H1 (cell line): ENCODE measurements around the gene RNF152. TPM values are rescaled to one million over a fixed set of nuclear protein-coding genes. Genes with fewer than 3 reads are reported as not detected.

Source experiments
- CTCF ChIA-PET: fragments of 300-600 bp; sonication (Branson Sonifier 250); formaldehyde crosslinking; loops from one replicate; lab custom pipeline; 2021; ENCODE audit not compliant: partially characterized antibody; lab: Charles Lee
- POLR2A ChIA-PET: fragments of 300-600 bp; sonication (Branson Sonifier 250); formaldehyde crosslinking; loops from one replicate; lab custom pipeline; 2021; ENCODE audit warnings: inconsistent platforms; ENCODE audit not compliant: partially characterized antibody; lab: Charles Lee
- DNase-seq, 2 experiments: peaks; one replicate each; pipeline versions ENCODE4 v3.0.0 to v3.0.0-alpha.2; 2010 to 2022; ENCODE audit warnings: low spot score in 2 of 2, low read depth in 1 of 2, mixed read lengths in 1 of 2
- FAIRE-seq: peaks from 2 replicates; lab custom pipeline; 2011; peaks lifted over from hg19 to GRCh38; lab: Jason Lieb, UNC
- H2AFZ ChIP-seq: 2 replicates; pipeline ENCODE4 v1.8.1; 2012; ENCODE audit warnings: low read length, inconsistent platforms
- H2AK5ac ChIP-seq: 2 replicates; pipeline ENCODE4 v1.6.1; 2013; ENCODE audit warnings: low read depth, low read length
- H2BK120ac ChIP-seq: replicated peaks from 2 replicates; pipeline ENCODE3; 2013; ENCODE audit warnings: low read depth, low read length, inconsistent platforms
- H2BK12ac ChIP-seq: 2 replicates; pipeline ENCODE4 v1.6.1; 2013; ENCODE audit warnings: low read depth, low read length
- H2BK15ac ChIP-seq: 2 replicates; pipeline ENCODE4 v1.6.1; 2013; ENCODE audit warnings: low read length
- H2BK20ac ChIP-seq: 2 replicates; pipeline ENCODE4 v1.6.1; 2013; ENCODE audit warnings: low read length
- H2BK5ac ChIP-seq: 2 replicates; pipeline ENCODE4 v1.6.1; 2013; ENCODE audit warnings: low read depth, low read length
- H3K14ac ChIP-seq: 2 replicates; pipeline ENCODE4 v1.6.1; 2013; ENCODE audit warnings: inconsistent platforms; ENCODE audit not compliant: insufficient read length
- H3K18ac ChIP-seq: 2 replicates; pipeline ENCODE4 v1.6.1; 2013; ENCODE audit warnings: low read length; ENCODE audit errors: extremely low read depth
- H3K23ac ChIP-seq: 2 replicates; pipeline ENCODE4 v1.6.1; 2013; ENCODE audit warnings: inconsistent platforms; ENCODE audit not compliant: insufficient read length
- H3K23me2 ChIP-seq: 2 replicates; pipeline ENCODE4 v1.6.1; 2013; ENCODE audit warnings: low read depth, low read length
- H3K27ac ChIP-seq: 2 replicates; pipeline ENCODE4 v1.6.1; 2011; ENCODE audit warnings: low read depth, low read length, inconsistent platforms
- H3K27me3 ChIP-seq, 4 experiments: replicated peaks in 1 of 4; 1 replicate in 1 of 4; 2 replicates in 3 of 4; pipeline versions ENCODE4 v1.6.1 to v1.8.1; 2011 to 2013; ENCODE audit warnings: low read length in 3 of 4, mild to moderate bottlenecking in 3 of 4, inconsistent platforms in 2 of 4, mixed read lengths in 2 of 4, moderate library complexity in 1 of 4; ENCODE audit not compliant: control insufficient read depth in 3 of 4, insufficient read depth in 3 of 4; ENCODE audit errors: extremely low read depth in 1 of 4
- H3K36me3 ChIP-seq, 4 experiments: 2 replicates each; pipeline versions ENCODE4 v1.6.1 to v1.8.1; 2011 to 2013; ENCODE audit warnings: mild to moderate bottlenecking in 4 of 4, low read length in 3 of 4, moderate library complexity in 2 of 4, control low read depth in 1 of 4, inconsistent platforms in 1 of 4; ENCODE audit not compliant: insufficient read depth in 4 of 4, control insufficient read depth in 2 of 4
- H3K4ac ChIP-seq: replicated peaks from 2 replicates; pipeline ENCODE3; 2013; ENCODE audit warnings: low read length, low read depth, mixed read lengths, inconsistent platforms; ENCODE audit not compliant: insufficient read length
- H3K4me1 ChIP-seq, 4 experiments: replicated peaks in 1 of 4; 1 replicate in 1 of 4; 2 replicates in 3 of 4; pipeline versions ENCODE4 v1.6.1 to v1.8.1; 2011 to 2013; ENCODE audit warnings: low read length in 3 of 4, inconsistent platforms in 2 of 4, mixed read lengths in 1 of 4; ENCODE audit not compliant: insufficient read depth in 4 of 4, control insufficient read depth in 3 of 4
- H3K4me2 ChIP-seq, 2 experiments: 2 replicates each; pipeline versions ENCODE4 v1.6.1 to v1.8.1; 2011 to 2013; ENCODE audit warnings: low read depth in 2 of 2, low read length in 2 of 2, control low read depth in 1 of 2, inconsistent platforms in 1 of 2, mild to moderate bottlenecking in 1 of 2; ENCODE audit not compliant: insufficient read depth in 1 of 2
- H3K4me3 ChIP-seq, 4 experiments: fragments of 200-600, 300-600 bp in 1 of 4; sonication (generic), shearing (Covaris generic), sonication (Bioruptor Twin) in 1 of 4; 2 replicates each; pipeline versions ENCODE4 v1.5.1 to v1.8.1; 2011 to 2016; ENCODE audit warnings: low read length in 4 of 4, low read depth in 3 of 4, control low read depth in 2 of 4, inconsistent platforms in 2 of 4, mild to moderate bottlenecking in 2 of 4, mixed read lengths in 1 of 4, moderate library complexity in 1 of 4; ENCODE audit not compliant: insufficient read depth in 2 of 4; ENCODE audit errors: extremely low read depth in 1 of 4
- H3K56ac ChIP-seq: replicated peaks from 2 replicates; pipeline ENCODE3; 2013; ENCODE audit warnings: low read depth, mild to moderate bottlenecking, mixed read lengths, low read length, inconsistent platforms; ENCODE audit not compliant: insufficient read length
- H3K79me1 ChIP-seq: 2 replicates; pipeline ENCODE4 v1.6.1; 2013; ENCODE audit warnings: low read depth, low read length, control low read depth
- H3K79me2 ChIP-seq, 2 experiments: 2 replicates each; pipeline versions ENCODE4 v1.6.1 to v1.8.1; 2012 to 2013; ENCODE audit warnings: low read length in 2 of 2, mild to moderate bottlenecking in 2 of 2, inconsistent platforms in 1 of 2; ENCODE audit not compliant: insufficient read depth in 2 of 2, control insufficient read depth in 1 of 2
- H3K9ac ChIP-seq, 4 experiments: replicated peaks in 1 of 4; 1 replicate in 1 of 4; 2 replicates in 3 of 4; pipeline versions ENCODE4 v1.6.1 to v1.8.1; 2011 to 2013; ENCODE audit warnings: low read depth in 3 of 4, low read length in 3 of 4, control low read depth in 2 of 4, mild to moderate bottlenecking in 2 of 4, moderate library complexity in 2 of 4, inconsistent platforms in 1 of 4; ENCODE audit errors: extremely low read depth in 1 of 4
- H3K9me3 ChIP-seq, 2 experiments: 2 replicates each; pipeline versions ENCODE4 v1.6.1 to v1.8.1; 2012 to 2013; ENCODE audit warnings: mild to moderate bottlenecking in 2 of 2, moderate library complexity in 2 of 2, control low read depth in 1 of 2, inconsistent platforms in 1 of 2, low read depth in 1 of 2, low read length in 1 of 2, mixed read lengths in 1 of 2; ENCODE audit not compliant: insufficient read depth in 2 of 2
- H4K20me1 ChIP-seq, 2 experiments: replicated peaks in 1 of 2; 2 replicates each; pipeline versions ENCODE3 to v1.8.1; 2011 to 2013; ENCODE audit warnings: inconsistent platforms in 2 of 2, low read length in 2 of 2, mild to moderate bottlenecking in 1 of 2; ENCODE audit not compliant: insufficient read depth in 2 of 2, control insufficient read depth in 1 of 2
- H4K5ac ChIP-seq: 2 replicates; pipeline ENCODE4 v1.6.1; 2013; ENCODE audit warnings: low read length, low read depth, mixed read lengths, inconsistent platforms; ENCODE audit not compliant: insufficient read length
- H4K8ac ChIP-seq: 2 replicates; pipeline ENCODE4 v1.8.0; 2013; ENCODE audit warnings: mild to moderate bottlenecking, moderate library complexity, low read length, inconsistent platforms; ENCODE audit not compliant: insufficient read depth; ENCODE audit errors: extremely low read depth
- H4K91ac ChIP-seq: replicated peaks from 2 replicates; pipeline ENCODE3; 2013; ENCODE audit warnings: low read length, mixed read lengths, inconsistent platforms; ENCODE audit not compliant: insufficient read length
- ASH2L ChIP-seq: fragments of 200-600, 300-600 bp; sonication (generic); IDR thresholded peaks from one replicate; pipeline ENCODE4 v1.7.1; 2017; ENCODE audit warnings: low read length
- ATF2 ChIP-seq: IDR thresholded peaks from 2 replicates; pipeline ENCODE4 v1.6.1; 2012; ENCODE audit warnings: low read length, inconsistent platforms
- CBX8 ChIP-seq: fragments of 300-800, 300-1000 bp; sonication (generic); IDR thresholded peaks from 2 replicates; pipeline ENCODE4 v1.7.1; 2016; ENCODE audit warnings: low read depth, low read length, borderline replicate concordance
- CEBPB ChIP-seq: IDR thresholded peaks from 2 replicates; pipeline ENCODE4 v1.6.1; 2012; ENCODE audit warnings: low read depth, low read length
- KDM5A ChIP-seq: fragments of 200-600 bp; IDR thresholded peaks from 2 replicates; pipeline ENCODE4 v1.7.1; 2012; ENCODE audit warnings: mild to moderate bottlenecking, low read length, inconsistent platforms, mixed read lengths
- MAFK ChIP-seq: IDR thresholded peaks from 2 replicates; pipeline ENCODE4 v1.6.1; 2012; ENCODE audit warnings: low read depth, mild to moderate bottlenecking, improper control_type of control experiment, low read length
- POLR2A ChIP-seq, 2 experiments: IDR thresholded peaks; 1 replicate in 1 of 2; 2 replicates in 1 of 2; pipeline ENCODE4 v1.6.1; 2011; ENCODE audit warnings: low read depth in 2 of 2, low read length in 2 of 2, mild to moderate bottlenecking in 2 of 2; ENCODE audit errors: control extremely low read depth in 1 of 2
- SIN3A ChIP-seq, 2 experiments: IDR thresholded peaks in 1 of 2; conservative IDR thresholded peaks in 1 of 2; 2 replicates each; pipeline ENCODE4 v1.6.1; 2011 to 2012; ENCODE audit warnings: low read length in 2 of 2, improper control_type of control experiment in 1 of 2, low read depth in 1 of 2, mild to moderate bottlenecking in 1 of 2
- SIRT6 ChIP-seq: IDR thresholded peaks from one replicate; pipeline ENCODE4 v1.7.1; 2012; ENCODE audit warnings: low read length, inconsistent platforms
- SP1 ChIP-seq: IDR thresholded peaks from 2 replicates; pipeline ENCODE4 v1.6.1; 2011; ENCODE audit warnings: low read depth, low read length
- SRF ChIP-seq: IDR thresholded peaks from 2 replicates; pipeline ENCODE4 v1.6.1; 2011; ENCODE audit warnings: mild to moderate bottlenecking, low read depth, low read length, moderate library complexity
- YY1 ChIP-seq: IDR thresholded peaks from 2 replicates; pipeline ENCODE4 v1.6.1; 2011; ENCODE audit warnings: low read depth, mild to moderate bottlenecking, low read length
- WGBS, 2 experiments: shearing (Covaris generic) in 1 of 2; methylation state at CpG; one replicate each; pipeline versions ENCODE4 v1.1.6 to v1.1.7; 2013 to 2015; ENCODE audit warnings: low lambda C conversion rate in 2 of 2, mixed read lengths in 2 of 2, inconsistent platforms in 1 of 2, low coverage in 1 of 2, missing lambda C conversion rate in 1 of 2; ENCODE audit not compliant: insufficient replicate concordance in 2 of 2, insufficient coverage in 1 of 2, insufficient read length in 1 of 2; ENCODE audit errors: extremely low coverage in 1 of 2, missing lambda C conversion rate in 1 of 2; 5-methylcytosine and 5-hydroxymethylcytosine counted together
- polyA plus RNA-seq, 7 experiments: library from polyadenylated mRNA; depleted of rRNA in 3 of 7; stranded (reverse) in 5 of 7; unstranded in 2 of 7; fragments of >200 nt in 5 of 7; fragments of 200-250 nt in 2 of 7; gene quantifications; 1 replicate in 5 of 7; 2 replicates in 1 of 7; 4 replicates in 1 of 7; pipeline versions ENCODE4 v1.2.1 to v1.2.3, GENCODE V29; 2011 to 2013; ENCODE audit warnings: missing spikeins in 2 of 7, mixed read lengths in 2 of 7
- total RNA-seq: library from RNA; stranded (reverse); fragmentation: NEBNext Ultra II Directional; extraction: Animal tissue kit (Norgen Biotek cat#: 25700); gene quantifications from 2 replicates; pipeline ENCODE4 v1.2.1, GENCODE V29; 2021

Gene RNF152
- total and polyA plus RNA-seq, 2 of the 8 experiments (the other 6 are each of a cell fraction or from before 2014, with no cell fraction given): 1.1 to 2.7 TPM

- no peak overlapping the region for H3K23ac ChIP-seq
- H3K79me1 ChIP-seq: no peaks in the 10 kb centered on the region
- no peak overlapping the region for H3K18ac ChIP-seq
- no peaks in the 10 kb centered on the region for H3K79me2 ChIP-seq
- H3K9me3 ChIP-seq: no peaks in the 10 kb centered on the region
- DNase-seq (no peak), FAIRE-seq (no peak)
- H3K4ac ChIP-seq: no peak overlapping the region
- WGBS, 2 experiments: 70% methylated on average over 3 of the region's 3 CpGs; no CpG with 5 or more reads in 1 of the 2 experiments
- no peaks in the 10 kb centered on the region for H4K20me1 ChIP-seq
- no peak overlapping the region for H4K8ac ChIP-seq
- ChIA-PET POLR2A (no interaction called here), CTCF (interaction anchor here (1.3 kb wide), 1 partner anchor 34 kb away, joined by 6 read pairs; no protein-coding TSS in a partner anchor)
- H4K91ac ChIP-seq: no peak overlapping the region
- no peak overlapping the region for H2AFZ ChIP-seq
- no peak overlapping the region for H3K56ac ChIP-seq
- H3K27me3 ChIP-seq: no peaks in the 10 kb centered on the region
- no peak overlapping the region for H3K4me2 ChIP-seq
- H2BK12ac ChIP-seq: no peak overlapping the region
- H2BK120ac ChIP-seq: no peak overlapping the region
- no peak overlapping the region for H4K5ac ChIP-seq
- H3K36me3 ChIP-seq: no peaks in the 10 kb centered on the region
- no peak overlapping the region for H3K4me3 ChIP-seq
- no peak overlapping the region for H3K14ac ChIP-seq
- no peak overlapping the region for H2BK5ac ChIP-seq
- H2BK20ac ChIP-seq: no peak overlapping the region
- no peaks in the 10 kb centered on the region; the same call in 1 of the 2 replicates for H3K23me2 ChIP-seq
- no peak overlapping the region for H2AK5ac ChIP-seq
- H3K27ac ChIP-seq: no peak overlapping the region
- no peaks in the 10 kb centered on the region; a peak in 2 of 7 replicates for H3K4me1 ChIP-seq
- H2BK15ac ChIP-seq: no peak overlapping the region
- H3K9ac ChIP-seq: no peak overlapping the region
- no peak for TF ChIP-seq MAFK
- TF ChIP-seq SP1: no peak
- no peak for TF ChIP-seq ATF2
- no peak for TF ChIP-seq SIN3A (conservative IDR thresholded peaks at IDR 0.05 in 1 of 2, IDR thresholded peaks at IDR 0.05 in 1 of 2; ENCODE audit: low read depth in 1 of 2, low read length in 2 of 2)
- no peak for TF ChIP-seq KDM5A
- TF ChIP-seq SIRT6: no peak
- no peak for TF ChIP-seq POLR2A (IDR thresholded peaks at IDR 0.05; ENCODE audit: control extremely low read depth in 1 of 2, low read depth in 2 of 2, low read length in 2 of 2)
- no peak for TF ChIP-seq SRF
- no peak for TF ChIP-seq CEBPB
- no peak for TF ChIP-seq YY1
- TF ChIP-seq ASH2L: no peak
- TF ChIP-seq CBX8: no peak
These were observed 65.2 kb downstream of the RNF152 start for GRCh38 chr18:61827591-61827990.
